HL-60 (cell line): Measurements from ENCODE around the gene GET4.
"Not testable (repeated sequence)": the region's sequence is repeated elsewhere in the genome, so short reads cannot be mapped to it uniquely, and the experiment has no call there.

Experiments used
- DNase-seq, 2 experiments: peaks; one replicate each; pipeline ENCODE4 v3.0.0-alpha.2; 2010 to 2020; ENCODE audit warnings: low read depth in 1 of 2, low spot score in 1 of 2
- H3K27ac ChIP-seq: fragments of 250-450 bp; sonication (Bioruptor Pico); replicated peaks from 2 replicates; pipeline ENCODE4 v1.5.1; 2020; ENCODE audit warnings: mild to moderate bottlenecking, moderate library complexity
- H3K27me3 ChIP-seq: fragments of 250-450 bp; sonication (Bioruptor Pico); 2 replicates; pipeline ENCODE4 v1.5.1; 2021; ENCODE audit warnings: mild to moderate bottlenecking, moderate library complexity; ENCODE audit not compliant: insufficient read depth, poor library complexity, severe bottlenecking
- H3K4me3 ChIP-seq: replicated peaks from 2 replicates; pipeline ENCODE4 v1.5.1; 2011; ENCODE audit warnings: mild to moderate bottlenecking, control low read depth, low read length; ENCODE audit not compliant: insufficient read depth
- CTCF ChIP-seq: IDR thresholded peaks from one replicate; pipeline ENCODE4 v1.5.1; 2011; ENCODE audit warnings: low read length, control low read depth, inconsistent platforms; ENCODE audit not compliant: insufficient read depth
- GABPA ChIP-seq: IDR thresholded peaks from 2 replicates; pipeline ENCODE4 v1.6.1; 2012; ENCODE audit warnings: low read depth
- POLR2AphosphoS5 ChIP-seq: IDR thresholded peaks from 2 replicates; pipeline ENCODE4 v1.6.1; 2012; ENCODE audit warnings: low read depth
- SPI1 ChIP-seq: IDR thresholded peaks from 2 replicates; pipeline ENCODE4 v1.6.1; 2012; ENCODE audit warnings: low read depth, mild to moderate bottlenecking, borderline replicate concordance
- TF ChIP-seq, protein P1 (sequence below): IDR thresholded peaks from 2 replicates; pipeline ENCODE4 v1.6.1; 2012; ENCODE audit warnings: low read depth; ENCODE audit not compliant: insufficient replicate concordance

Gene GET4

DNA sequence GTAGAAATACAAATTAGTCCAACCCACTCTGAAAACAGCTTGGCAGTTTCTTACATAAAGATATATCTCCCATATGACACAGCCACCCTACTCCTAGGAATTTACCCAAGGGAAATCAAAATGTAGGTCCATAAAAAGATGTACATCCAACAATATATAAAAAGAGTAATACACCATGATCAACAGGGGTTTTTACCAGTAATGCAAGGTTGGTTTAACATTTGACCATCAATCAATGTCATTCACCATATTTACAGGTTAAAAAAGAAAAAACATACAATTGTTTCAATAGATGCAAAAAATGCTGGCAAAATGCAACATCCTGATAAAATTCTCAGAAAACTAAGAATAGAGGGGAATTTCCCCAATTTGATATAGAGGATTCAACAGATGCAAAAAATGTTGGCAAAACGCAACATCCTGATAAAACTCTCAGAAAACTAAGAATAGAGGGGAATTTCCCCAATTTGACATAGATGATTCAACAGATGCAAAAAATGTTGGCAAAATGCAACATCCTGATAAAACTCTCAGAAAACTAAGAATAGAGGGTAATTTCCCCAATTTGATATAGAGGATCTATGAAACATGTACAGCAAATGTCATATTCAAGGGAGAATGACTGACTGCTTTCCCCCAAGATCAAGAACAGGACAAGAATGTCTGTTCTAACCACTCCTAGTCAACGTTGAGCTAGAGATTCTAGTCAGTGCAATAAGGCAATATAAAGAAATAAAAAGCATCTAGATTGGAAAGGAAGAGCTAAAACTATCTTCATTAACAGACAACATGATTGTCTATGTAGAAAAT, 64.5 kb downstream of the GET4 start:
- no peak for DNase-seq
- Histone ChIP-seq H3K27me3 (no peaks in the 10 kb centered on the region), H3K27ac (no peak overlapping the region), H3K4me3 (no peak overlapping the region)
- TF ChIP-seq SPI1 (no peak), GABPA (no peak), CTCF (no peak), POLR2AphosphoS5 (no peak)
- TF ChIP-seq, protein P1, sequence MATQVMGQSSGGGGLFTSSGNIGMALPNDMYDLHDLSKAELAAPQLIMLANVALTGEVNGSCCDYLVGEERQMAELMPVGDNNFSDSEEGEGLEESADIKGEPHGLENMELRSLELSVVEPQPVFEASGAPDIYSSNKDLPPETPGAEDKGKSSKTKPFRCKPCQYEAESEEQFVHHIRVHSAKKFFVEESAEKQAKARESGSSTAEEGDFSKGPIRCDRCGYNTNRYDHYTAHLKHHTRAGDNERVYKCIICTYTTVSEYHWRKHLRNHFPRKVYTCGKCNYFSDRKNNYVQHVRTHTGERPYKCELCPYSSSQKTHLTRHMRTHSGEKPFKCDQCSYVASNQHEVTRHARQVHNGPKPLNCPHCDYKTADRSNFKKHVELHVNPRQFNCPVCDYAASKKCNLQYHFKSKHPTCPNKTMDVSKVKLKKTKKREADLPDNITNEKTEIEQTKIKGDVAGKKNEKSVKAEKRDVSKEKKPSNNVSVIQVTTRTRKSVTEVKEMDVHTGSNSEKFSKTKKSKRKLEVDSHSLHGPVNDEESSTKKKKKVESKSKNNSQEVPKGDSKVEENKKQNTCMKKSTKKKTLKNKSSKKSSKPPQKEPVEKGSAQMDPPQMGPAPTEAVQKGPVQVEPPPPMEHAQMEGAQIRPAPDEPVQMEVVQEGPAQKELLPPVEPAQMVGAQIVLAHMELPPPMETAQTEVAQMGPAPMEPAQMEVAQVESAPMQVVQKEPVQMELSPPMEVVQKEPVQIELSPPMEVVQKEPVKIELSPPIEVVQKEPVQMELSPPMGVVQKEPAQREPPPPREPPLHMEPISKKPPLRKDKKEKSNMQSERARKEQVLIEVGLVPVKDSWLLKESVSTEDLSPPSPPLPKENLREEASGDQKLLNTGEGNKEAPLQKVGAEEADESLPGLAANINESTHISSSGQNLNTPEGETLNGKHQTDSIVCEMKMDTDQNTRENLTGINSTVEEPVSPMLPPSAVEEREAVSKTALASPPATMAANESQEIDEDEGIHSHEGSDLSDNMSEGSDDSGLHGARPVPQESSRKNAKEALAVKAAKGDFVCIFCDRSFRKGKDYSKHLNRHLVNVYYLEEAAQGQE: no peak

DNA sequence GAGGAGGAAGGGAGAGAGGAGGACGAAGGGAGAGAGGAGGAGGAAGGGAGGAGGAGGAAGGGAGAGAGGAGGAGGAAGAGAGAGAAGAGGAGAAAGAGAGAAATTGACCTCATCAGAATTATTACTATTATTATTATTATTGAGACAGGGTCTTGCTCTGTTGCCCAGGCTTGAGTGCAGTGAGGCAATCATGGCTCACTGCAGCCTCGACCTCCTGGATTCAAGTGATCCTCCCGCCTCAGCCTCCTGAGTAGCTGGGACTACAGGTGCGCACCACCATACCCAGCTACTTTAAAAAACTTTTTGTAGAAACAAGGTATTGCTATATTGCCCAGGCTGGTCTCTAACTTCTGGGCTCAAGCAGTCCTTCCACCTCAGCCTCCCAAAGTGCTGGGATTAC, 67.4 kb downstream of the GET4 start:
- not testable (repeated sequence) for H3K27ac ChIP-seq, H3K4me3 ChIP-seq, H3K27me3 ChIP-seq, DNase-seq

GRCh38 chr7:944744-945143, 68.4 kb downstream of the GET4 start:
- TF ChIP-seq POLR2AphosphoS5: no peak
- TF ChIP-seq, protein P1: no peak
- TF ChIP-seq GABPA: no peak
- TF ChIP-seq SPI1: no peak
- no peak for DNase-seq
- no peak overlapping the region for H3K4me3 ChIP-seq
- no peaks in the 10 kb centered on the region for H3K27me3 ChIP-seq
- no peak overlapping the region for H3K27ac ChIP-seq

DNA sequence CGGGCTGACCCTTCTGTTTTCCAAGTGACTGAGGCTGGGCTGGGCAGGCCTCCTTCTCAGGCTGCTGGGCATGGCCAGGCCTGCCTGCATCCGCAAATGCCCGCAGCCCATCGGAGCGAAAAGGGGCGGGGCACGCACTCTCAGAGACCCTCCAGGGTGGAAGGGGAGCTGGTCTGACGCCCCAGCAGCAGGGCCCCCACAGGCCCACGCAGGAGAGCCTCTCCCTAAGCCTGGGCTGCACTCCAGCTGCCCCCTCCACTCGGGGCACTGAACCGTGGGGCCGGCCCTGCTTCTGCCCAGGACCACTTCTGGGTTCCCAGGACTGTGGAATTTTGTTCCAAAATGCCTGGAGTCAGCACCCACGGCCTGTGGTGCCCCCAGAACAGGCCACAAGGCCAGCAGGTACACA, 68.8 kb downstream of the GET4 start:
- no peak for DNase-seq
- TF ChIP-seq GABPA (no peak), POLR2AphosphoS5 (no peak), SPI1 (no peak), CTCF (no peak)
- TF ChIP-seq, protein P1: no peak

More for the DNA sequence above, 68.8 kb downstream of the GET4 start:
- Histone ChIP-seq H3K27me3 (no peaks in the 10 kb centered on the region), H3K4me3 (no peak overlapping the region), H3K27ac (no peak overlapping the region)
